ENCODE results near the gene TNIK. TPM values are rescaled to one million over a fixed set of nuclear protein-coding genes. Genes with fewer than 3 reads are reported as not detected.

TNIK gene
- total and polyA plus RNA-seq, 10 donors, result 0.85 to 34.5 (median 14.1) TPM

DNA sequence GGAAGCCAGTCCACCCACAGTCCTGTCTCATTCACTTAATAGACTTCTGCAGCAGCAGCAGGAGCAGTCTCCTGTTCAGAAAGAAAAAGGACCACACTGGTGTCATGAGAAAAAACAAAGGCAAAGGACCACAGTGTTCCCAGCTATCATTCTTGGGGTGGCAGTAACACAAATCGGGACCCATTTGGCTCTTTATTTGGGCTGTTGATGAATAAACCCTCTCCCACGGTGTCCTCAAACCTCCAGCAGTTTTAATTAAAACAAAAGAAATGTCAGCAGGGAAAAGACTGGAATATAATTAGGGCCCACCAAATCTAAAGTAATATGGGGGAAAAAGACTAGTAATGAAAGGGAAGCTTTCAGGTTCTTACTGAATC lies 223.2 kb downstream of the TNIK start:
- Histone ChIP-seq H3K4me3 (no peak overlapping the region), H3K36me3 (no peaks in the 10 kb centered on the region), H3K4me1 (no peaks in the 10 kb centered on the region), H3K27ac (no peak overlapping the region), H3K9me3 (no peaks in the 10 kb centered on the region), H3K27me3 (replicated peaks in 1 of 7) (no peaks in the 10 kb centered on the region)
- intact Hi-C loops (cut with DNase I; ENCODE audit: low total_unique reads), result no loop called here
- 93 to 100% (median 94%) methylated on average over 2 of the region's 2 CpGs for WGBS, 5 donors
- no peak for DNase-seq
- TF ChIP-seq, protein P1, sequence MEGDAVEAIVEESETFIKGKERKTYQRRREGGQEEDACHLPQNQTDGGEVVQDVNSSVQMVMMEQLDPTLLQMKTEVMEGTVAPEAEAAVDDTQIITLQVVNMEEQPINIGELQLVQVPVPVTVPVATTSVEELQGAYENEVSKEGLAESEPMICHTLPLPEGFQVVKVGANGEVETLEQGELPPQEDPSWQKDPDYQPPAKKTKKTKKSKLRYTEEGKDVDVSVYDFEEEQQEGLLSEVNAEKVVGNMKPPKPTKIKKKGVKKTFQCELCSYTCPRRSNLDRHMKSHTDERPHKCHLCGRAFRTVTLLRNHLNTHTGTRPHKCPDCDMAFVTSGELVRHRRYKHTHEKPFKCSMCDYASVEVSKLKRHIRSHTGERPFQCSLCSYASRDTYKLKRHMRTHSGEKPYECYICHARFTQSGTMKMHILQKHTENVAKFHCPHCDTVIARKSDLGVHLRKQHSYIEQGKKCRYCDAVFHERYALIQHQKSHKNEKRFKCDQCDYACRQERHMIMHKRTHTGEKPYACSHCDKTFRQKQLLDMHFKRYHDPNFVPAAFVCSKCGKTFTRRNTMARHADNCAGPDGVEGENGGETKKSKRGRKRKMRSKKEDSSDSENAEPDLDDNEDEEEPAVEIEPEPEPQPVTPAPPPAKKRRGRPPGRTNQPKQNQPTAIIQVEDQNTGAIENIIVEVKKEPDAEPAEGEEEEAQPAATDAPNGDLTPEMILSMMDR (IDR thresholded peaks at IDR 0.05 in 8 of 11, conservative IDR thresholded peaks at IDR 0.05 in 3 of 11), result no peak
- TF ChIP-seq POLR2A (IDR thresholded peaks at IDR 0.05) (no peak), POLR2AphosphoS5 (IDR thresholded peaks at IDR 0.05) (no peak)

DNA sequence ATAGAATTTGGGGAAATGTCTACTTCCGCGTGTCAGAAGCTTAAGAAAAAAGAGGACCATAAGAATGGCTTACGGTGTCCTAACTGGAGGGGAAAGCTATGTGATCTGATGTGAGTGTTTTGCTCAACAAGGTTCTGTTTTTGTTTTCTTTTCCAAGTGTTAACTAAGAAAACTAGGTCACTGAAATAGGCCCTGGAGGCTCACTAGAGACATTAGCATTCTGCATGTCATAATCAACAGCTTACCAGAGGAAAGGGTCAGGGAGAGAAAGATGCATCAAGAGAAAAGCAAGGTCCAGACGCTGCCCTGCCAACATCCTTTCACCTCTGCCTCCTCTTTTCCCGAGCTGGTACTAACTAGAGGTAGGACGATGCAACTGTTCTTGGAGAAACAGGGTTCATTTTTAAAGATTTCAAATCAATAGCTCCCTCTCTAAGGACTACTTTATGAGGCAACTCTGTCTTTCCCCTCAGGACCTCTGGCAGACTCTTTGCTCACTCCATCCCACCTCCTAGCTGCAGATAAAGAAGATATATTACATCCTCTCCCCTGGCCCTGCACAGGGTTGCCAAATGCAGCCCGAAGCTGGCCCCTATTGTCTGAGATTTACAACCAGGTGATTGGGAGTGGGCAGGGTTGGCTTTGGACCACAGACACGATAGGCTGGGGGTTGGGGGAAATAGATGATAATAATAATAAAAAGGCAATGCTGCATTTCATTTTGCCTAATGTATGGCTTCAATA lies 223.8 kb downstream of the TNIK start:
- WGBS, 5 donors, result 83 to 93% (median 85%) methylated on average over 8 of the region's 8 CpGs
- Histone ChIP-seq H3K4me3 (no peak overlapping the region), H3K36me3 (no peaks in the 10 kb centered on the region), H3K9me3 (no peaks in the 10 kb centered on the region), H3K27me3 (replicated peaks in 1 of 7) (no peaks in the 10 kb centered on the region), H3K4me1 (no peaks in the 10 kb centered on the region), H3K27ac (no peak overlapping the region)
- intact Hi-C loops (cut with DNase I; ENCODE audit: low total_unique reads), result no loop called here
- DNase-seq, result no peak
- no peak for TF ChIP-seq POLR2AphosphoS5 (IDR thresholded peaks at IDR 0.05)
- TF ChIP-seq POLR2A (IDR thresholded peaks at IDR 0.05), result no peak
- TF ChIP-seq, protein P1 (IDR thresholded peaks at IDR 0.05 in 8 of 11, conservative IDR thresholded peaks at IDR 0.05 in 3 of 11), result no peak

GRCh38 chr3:171234298-171235010 lies 225.8 kb downstream of the TNIK start:
- Histone ChIP-seq H3K27ac (no peak overlapping the region), H3K9me3 (no peaks in the 10 kb centered on the region), H3K27me3 (replicated peaks in 1 of 7) (no peaks in the 10 kb centered on the region), H3K4me3 (no peak overlapping the region), H3K36me3 (no peaks in the 10 kb centered on the region), H3K4me1 (no peaks in the 10 kb centered on the region)
- no peak for DNase-seq
- TF ChIP-seq, protein P1 (IDR thresholded peaks at IDR 0.05 in 8 of 11, conservative IDR thresholded peaks at IDR 0.05 in 3 of 11), result no peak
- no peak for TF ChIP-seq POLR2AphosphoS5 (IDR thresholded peaks at IDR 0.05)
- no peak for TF ChIP-seq POLR2A (IDR thresholded peaks at IDR 0.05)
- intact Hi-C loops (cut with DNase I; ENCODE audit: low total_unique reads), result no loop called here
- 91 to 95% (median 94%) methylated on average over 8 of the region's 8 CpGs for WGBS, 5 donors

DNA sequence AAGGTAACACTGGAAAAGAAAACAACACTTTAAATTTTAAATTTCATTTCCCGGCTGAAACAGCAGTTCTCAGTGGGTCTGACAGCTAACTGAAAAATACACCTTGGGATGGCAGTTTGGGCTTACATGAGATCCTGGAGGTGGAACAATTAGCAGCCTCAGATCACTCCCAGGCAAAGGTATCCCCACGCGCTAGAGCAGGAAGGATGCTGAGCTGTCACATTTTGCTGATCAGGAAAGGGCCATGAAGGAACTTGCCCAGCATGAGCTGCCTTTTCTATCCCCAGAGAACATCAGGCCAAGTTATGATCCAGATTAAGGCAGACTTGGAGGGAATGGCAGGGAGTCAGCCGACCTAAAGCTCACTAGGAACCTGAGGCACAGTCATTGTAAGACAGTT lies 228.8 kb downstream of the TNIK start:
- 72 to 78% (median 75%) methylated on average over 4 of the region's 4 CpGs for WGBS, 5 donors
- Histone ChIP-seq H3K27ac (no peak overlapping the region), H3K4me1 (no peaks in the 10 kb centered on the region), H3K9me3 (peaks cover 0 to under 1% (median 0%) of the 10 kb centered on the region in 8 donors), H3K4me3 (no peak overlapping the region), H3K36me3 (no peaks in the 10 kb centered on the region), H3K27me3 (replicated peaks in 1 of 7) (no peaks in the 10 kb centered on the region)
- DNase-seq, result no peak
- intact Hi-C loops (cut with DNase I; ENCODE audit: low total_unique reads), result no loop called here
- no peak for TF ChIP-seq POLR2AphosphoS5 (IDR thresholded peaks at IDR 0.05)
- TF ChIP-seq, protein P1 (IDR thresholded peaks at IDR 0.05 in 8 of 11, conservative IDR thresholded peaks at IDR 0.05 in 3 of 11), result no peak
